ENCODE results near the gene NCAPG2. TPM values are rescaled to one million over a fixed set of nuclear protein-coding genes. Genes with fewer than 3 reads are reported as not detected.

Gene NCAPG2
- polyA plus RNA-seq, 1 donor from 2014 or later: 8.3 TPM

- Histone ChIP-seq H3K27me3 (ENCODE audit: insufficient read depth, low read depth, low read length) (no peaks in the 10 kb centered on the region), H3K27ac (ENCODE audit: low read length) (no peak overlapping the region), H3K4me2 (ENCODE audit: low read length) (no peak overlapping the region), H3F3A (ENCODE audit: insufficient read depth, low read length, poor library complexity, severe bottlenecking) (peaks cover 4% of the 10 kb centered on the region), H3K9ac (ENCODE audit: low read length) (no peak overlapping the region), H4K20me1 (ENCODE audit: insufficient read depth) (no peaks in the 10 kb centered on the region), H2AFZ (ENCODE audit: low read depth, low read length) (no peak overlapping the region), H3K9me3 (ENCODE audit: low read length) (no peaks in the 10 kb centered on the region), H3K4me3 (ENCODE audit: low read length) (no peak overlapping the region), H3K36me3 (ENCODE audit: insufficient read depth, low read length) (no peaks in the 10 kb centered on the region), H3K79me2 (replicated peaks; ENCODE audit: insufficient read depth, low read length) (no peaks in the 10 kb centered on the region), H3K9me2 (ENCODE audit: insufficient read depth, low read length) (no peaks in the 10 kb centered on the region)
- no peak for TF ChIP-seq CTCF (IDR thresholded peaks at IDR 0.05; ENCODE audit: poor library complexity, severe bottlenecking)
- TF ChIP-seq EZH2 (IDR thresholded peaks at IDR 0.05; ENCODE audit: borderline replicate concordance, insufficient read depth, low read length, poor library complexity, severe bottlenecking): no peak
- no peak for TF ChIP-seq RAD21 (conservative IDR thresholded peaks at IDR 0.05)
- no peak for TF ChIP-seq REST (IDR thresholded peaks at IDR 0.05; ENCODE audit: borderline replicate concordance)
- TF ChIP-seq TAF1 (IDR thresholded peaks at IDR 0.05; ENCODE audit: low read depth): no peak
- TF ChIP-seq EP300 (conservative IDR thresholded peaks at IDR 0.05; ENCODE audit: poor library complexity, severe bottlenecking): no peak
- TF ChIP-seq SMC3 (conservative IDR thresholded peaks at IDR 0.05; ENCODE audit: poor library complexity): no peak
- no peak for TF ChIP-seq MXI1 (conservative IDR thresholded peaks at IDR 0.05; ENCODE audit: poor library complexity, severe bottlenecking)
- TF ChIP-seq POLR2AphosphoS5 (IDR thresholded peaks at IDR 0.05): no peak
Observed at GRCh38 chr7:158650821-158651225, 53.8 kb downstream of the NCAPG2 start.

GRCh38 chr7:158649279-158649678 is 55.3 kb downstream of the NCAPG2 start:
- Histone ChIP-seq H3F3A (ENCODE audit: insufficient read depth, low read length, poor library complexity, severe bottlenecking) (peaks cover 4% of the 10 kb centered on the region), H3K4me2 (ENCODE audit: low read length) (no peak overlapping the region), H3K27ac (ENCODE audit: low read length) (no peak overlapping the region), H4K20me1 (ENCODE audit: insufficient read depth) (no peaks in the 10 kb centered on the region), H3K27me3 (ENCODE audit: insufficient read depth, low read depth, low read length) (no peaks in the 10 kb centered on the region), H3K9me3 (ENCODE audit: low read length) (no peaks in the 10 kb centered on the region), H3K9me2 (ENCODE audit: insufficient read depth, low read length) (no peaks in the 10 kb centered on the region), H3K9ac (ENCODE audit: low read length) (no peak overlapping the region), H3K79me2 (replicated peaks; ENCODE audit: insufficient read depth, low read length) (no peaks in the 10 kb centered on the region), H2AFZ (ENCODE audit: low read depth, low read length) (no peak overlapping the region), H3K4me3 (ENCODE audit: low read length) (no peak overlapping the region), H3K36me3 (ENCODE audit: insufficient read depth, low read length) (no peaks in the 10 kb centered on the region)
- no peak for TF ChIP-seq EZH2 (IDR thresholded peaks at IDR 0.05; ENCODE audit: borderline replicate concordance, insufficient read depth, low read length, poor library complexity, severe bottlenecking)
- no peak for TF ChIP-seq TAF1 (IDR thresholded peaks at IDR 0.05; ENCODE audit: low read depth)
- TF ChIP-seq EP300 (conservative IDR thresholded peaks at IDR 0.05; ENCODE audit: poor library complexity, severe bottlenecking): no peak
- TF ChIP-seq SMC3 (conservative IDR thresholded peaks at IDR 0.05; ENCODE audit: poor library complexity): no peak
- TF ChIP-seq REST (IDR thresholded peaks at IDR 0.05; ENCODE audit: borderline replicate concordance): no peak
- TF ChIP-seq MXI1 (conservative IDR thresholded peaks at IDR 0.05; ENCODE audit: poor library complexity, severe bottlenecking): no peak
